Limb (tissue), 2 donors: ENCODE data around the gene KCNE4.
"Not testable (repeated sequence)": the region's sequence is repeated elsewhere in the genome, so short reads cannot be mapped to it uniquely, and the experiment has no call there.

ENCODE experiments used
- DNase-seq, 2 donors: peaks; one replicate each; pipeline ENCODE4 v3.0.0-alpha.2; 2016; ENCODE audit errors: extremely low spot score in 2 of 2

The KCNE4 gene

GRCh38 chr2:223056701-223057418 lies 4.9 kb downstream of the KCNE4 start:
- DNase-seq, result peak; percentile 56 to 74

GRCh38 chr2:223057569-223057968 lies 5.6 kb downstream of the KCNE4 start:
- DNase-seq, result peak in 1 of 2 donors; percentile 34

DNA sequence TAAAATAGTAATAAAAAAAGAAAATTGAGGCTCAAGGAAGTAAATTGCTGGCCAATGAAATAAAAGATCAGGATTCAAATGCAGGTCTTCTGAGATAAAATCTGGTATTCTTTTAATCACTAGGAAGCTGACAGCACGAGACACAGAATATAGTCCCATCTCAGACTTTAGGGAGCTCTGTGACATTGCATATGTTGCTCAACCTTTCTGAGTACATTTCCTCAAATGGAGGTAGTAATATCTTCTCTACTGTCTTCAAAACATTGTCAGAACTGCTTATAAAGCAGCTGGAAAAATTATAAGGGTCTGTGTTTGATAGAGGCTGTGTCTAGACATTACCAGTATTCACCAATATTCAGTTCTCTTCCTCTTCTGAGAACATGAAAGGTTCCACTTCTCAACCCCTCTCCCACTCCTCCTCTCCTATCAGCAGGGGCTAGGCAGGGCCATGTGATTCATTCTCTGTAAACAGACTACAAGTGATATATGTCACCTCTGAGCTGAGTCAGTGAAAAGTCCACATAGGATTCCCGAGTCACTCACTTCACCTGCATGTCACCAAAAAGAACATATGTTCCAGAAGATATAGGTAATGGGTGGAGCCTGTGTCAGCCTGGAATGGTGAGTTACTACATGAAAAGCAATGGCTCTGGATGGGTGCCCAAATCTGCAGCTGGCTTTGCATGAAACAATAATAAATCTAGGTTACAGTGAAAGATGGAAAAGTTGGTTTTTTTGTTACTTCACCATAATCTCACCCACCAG lies 7.1 kb downstream of the KCNE4 start:
- peak; percentile 32 to 66 for DNase-seq

- no peak for DNase-seq
Observed at GRCh38 chr2:223060201-223060825, 8.3 kb downstream of the KCNE4 start.

GRCh38 chr2:223062396-223062795 lies 10.4 kb downstream of the KCNE4 start:
- DNase-seq, result no peak

- DNase-seq, result no peak
Observed at GRCh38 chr2:223065107-223065506, 13.1 kb downstream of the KCNE4 start.

DNA sequence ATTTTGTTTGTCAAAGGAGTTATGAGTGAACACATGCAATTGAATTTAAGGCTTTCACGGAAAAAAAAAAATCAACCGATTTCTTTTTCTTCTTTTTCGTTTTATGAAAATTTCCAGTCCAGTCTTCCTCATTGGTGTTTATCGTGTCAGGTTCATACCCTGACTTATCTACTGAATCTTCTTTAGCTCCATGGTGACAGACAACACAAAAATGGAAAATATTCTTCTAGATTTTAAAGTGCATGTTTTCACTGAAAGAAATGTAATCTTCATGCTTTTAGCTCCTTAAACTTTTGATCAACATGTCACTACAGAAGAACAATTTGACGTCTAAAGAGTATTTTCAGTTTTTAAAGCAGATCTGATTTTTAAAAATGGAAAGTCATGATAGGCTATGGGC lies 14.7 kb downstream of the KCNE4 start:
- no peak for DNase-seq

GRCh38 chr2:223068071-223068470 lies 16.1 kb downstream of the KCNE4 start:
- no peak for DNase-seq

DNA sequence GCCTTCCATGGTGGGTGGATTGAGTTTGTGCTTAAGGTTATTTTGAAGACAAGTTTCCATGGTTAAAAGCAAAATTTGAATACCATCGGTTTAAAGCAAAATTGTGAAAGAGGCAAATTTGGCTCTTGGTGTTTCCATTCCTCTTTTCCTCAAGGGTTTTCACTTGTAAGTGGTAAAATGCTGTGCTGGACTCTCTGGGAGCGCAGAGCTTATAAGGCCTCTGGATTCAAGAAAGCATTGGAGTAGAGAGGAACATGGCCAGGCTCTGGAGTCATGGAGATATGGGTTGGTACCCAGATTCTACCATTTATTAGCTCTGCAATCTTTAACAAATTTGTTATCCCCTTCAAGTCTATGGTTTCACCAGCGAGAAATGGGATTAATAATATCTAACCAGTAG lies 17.5 kb downstream of the KCNE4 start:
- DNase-seq, result no peak

DNA sequence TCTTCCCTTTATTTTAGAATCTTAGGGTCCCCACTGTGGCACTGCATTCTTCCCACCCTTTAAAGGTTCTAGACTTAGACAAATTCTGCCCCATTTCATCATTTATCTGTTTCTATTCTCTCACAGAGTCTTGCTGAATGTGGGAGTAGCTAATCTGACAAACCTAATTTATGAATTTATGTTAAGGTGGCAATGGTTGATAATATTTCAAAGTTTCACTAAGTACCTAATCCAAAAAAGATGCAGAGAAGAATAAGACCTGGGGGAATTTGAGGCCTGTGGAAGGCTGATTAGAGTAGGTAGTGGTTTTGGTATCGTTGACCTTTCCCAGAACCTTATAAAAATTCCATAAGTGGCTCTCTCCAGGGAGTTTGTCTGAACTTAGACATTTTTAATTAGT lies 18.0 kb downstream of the KCNE4 start:
- DNase-seq, result no peak

- no peak for DNase-seq
Observed at GRCh38 chr2:223071139-223071538, 19.1 kb downstream of the KCNE4 start.

DNA sequence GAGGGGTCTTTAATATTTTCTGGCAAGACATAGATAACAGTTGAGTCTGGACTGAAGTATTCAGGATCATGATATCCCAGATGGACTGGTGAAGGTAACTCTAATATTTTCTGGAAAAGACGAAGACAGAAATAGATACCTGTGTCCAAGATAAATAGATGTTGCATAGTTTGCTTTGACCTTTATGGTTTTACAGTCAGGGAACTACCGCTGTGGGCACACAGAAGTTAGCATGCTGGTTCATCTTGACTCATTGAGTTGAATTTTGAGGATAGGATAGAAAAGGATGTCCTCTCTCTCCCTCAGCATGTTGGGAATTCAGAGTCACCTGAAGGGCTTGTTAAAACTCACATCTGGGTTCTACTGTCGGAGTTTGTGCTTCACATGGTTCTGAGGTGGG lies 20.8 kb downstream of the KCNE4 start:
- no peak for DNase-seq

DNA sequence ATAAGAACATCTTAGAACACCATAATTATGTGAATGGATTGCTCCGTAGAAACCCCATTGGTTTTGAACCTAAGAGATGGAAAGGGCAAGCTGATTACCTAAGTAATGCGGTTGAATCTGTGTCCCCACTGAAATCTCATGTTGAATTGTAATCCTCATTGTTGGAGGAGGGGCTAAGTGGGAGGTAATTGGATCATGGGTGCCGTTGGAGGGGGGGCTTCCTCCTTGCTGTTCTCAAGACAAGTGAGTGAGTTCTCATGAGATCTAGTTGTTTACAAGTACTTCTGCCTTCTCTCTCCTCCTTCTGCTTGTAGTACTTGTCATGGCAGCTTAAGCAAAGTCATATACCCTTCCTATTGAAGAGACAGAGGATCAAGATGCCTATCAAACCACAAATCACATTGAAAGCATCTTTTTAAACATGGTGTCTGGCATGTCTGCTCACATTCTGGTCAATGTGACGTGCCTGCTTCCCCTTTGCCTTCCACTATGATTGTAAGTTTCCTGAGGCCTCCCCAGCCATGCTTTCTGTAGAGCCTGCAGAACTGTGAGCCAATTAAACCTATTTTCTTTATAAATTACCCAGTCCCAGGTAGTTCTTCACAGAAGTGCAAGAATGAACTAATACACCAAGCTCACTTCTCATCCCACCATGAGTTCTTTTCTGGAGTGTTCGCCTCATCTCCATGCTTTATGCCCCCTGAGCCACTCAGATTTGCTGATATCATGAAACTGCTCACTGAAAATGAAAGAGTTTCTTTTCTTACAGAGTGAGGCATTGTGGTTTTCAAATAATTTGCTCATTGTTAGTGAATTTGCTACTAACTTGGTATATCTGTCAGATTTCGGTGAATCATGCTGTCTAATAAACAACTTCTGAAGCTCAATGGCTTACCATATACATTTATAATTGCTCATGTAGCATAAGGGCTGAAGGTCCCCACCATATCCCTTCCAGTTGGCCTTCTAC lies 23.6 kb downstream of the KCNE4 start:
- DNase-seq, result no peak

DNA sequence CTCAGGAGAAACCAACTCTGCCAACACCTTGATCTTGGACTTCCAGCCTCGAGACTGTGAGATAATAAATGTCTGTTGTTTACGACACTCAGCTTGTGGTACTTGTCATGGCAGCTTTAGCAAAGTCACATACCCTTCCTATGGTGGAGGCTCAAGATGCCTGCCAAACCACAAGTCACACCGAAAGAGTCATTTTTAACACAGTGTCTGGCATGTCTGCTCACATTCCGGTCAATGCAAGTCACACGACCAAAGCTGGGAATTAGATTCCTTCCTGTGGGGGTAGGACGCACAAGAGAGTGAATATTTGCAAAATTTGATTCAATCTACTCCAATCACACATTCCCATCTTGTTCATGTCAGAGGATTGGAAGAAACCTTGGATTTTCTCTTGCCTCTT lies 24.6 kb downstream of the KCNE4 start:
- DNase-seq, result no peak

DNA sequence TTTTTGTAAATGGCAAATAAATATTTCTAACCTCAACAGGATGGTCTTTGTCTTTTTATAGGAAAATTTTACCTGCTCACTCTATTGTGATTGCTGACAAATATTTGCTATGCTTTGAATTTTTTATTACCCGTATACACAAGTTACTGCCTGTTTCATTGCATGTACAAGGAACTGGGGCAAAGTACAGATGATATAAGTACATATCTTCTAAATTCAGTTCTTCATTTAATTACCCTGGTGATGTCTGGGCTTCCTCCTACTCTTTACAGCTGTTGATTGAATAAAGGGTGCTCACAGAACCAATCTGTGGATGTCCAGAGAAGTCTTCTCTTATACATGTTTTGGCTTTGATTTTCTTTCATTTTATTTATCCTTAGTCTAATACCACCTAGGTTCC lies 26.5 kb downstream of the KCNE4 start:
- DNase-seq, result no peak

DNA sequence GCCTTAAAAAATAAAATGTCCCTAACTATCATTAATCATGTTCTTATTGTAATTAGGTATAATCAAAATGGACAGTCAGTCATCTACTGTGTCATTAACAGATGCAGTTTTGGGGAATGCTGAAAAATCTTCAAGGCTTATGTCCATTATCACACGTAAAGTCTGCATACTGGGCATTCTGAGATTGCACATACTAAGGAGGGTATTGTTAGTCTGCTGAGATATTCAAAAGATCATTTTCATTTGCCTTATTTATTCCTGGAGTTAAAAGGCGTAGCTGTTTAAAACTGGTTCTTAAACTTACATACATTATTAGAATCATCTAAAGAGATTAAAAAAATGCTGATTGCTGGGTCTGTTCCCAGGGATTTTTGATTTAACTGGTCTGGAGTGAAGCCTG lies 27.4 kb downstream of the KCNE4 start:
- no peak for DNase-seq

- no peak for DNase-seq
Observed at GRCh38 chr2:223079925-223080324, 27.9 kb downstream of the KCNE4 start.

GRCh38 chr2:223080790-223081360 lies 28.9 kb downstream of the KCNE4 start:
- not testable (repeated sequence) for DNase-seq

DNA sequence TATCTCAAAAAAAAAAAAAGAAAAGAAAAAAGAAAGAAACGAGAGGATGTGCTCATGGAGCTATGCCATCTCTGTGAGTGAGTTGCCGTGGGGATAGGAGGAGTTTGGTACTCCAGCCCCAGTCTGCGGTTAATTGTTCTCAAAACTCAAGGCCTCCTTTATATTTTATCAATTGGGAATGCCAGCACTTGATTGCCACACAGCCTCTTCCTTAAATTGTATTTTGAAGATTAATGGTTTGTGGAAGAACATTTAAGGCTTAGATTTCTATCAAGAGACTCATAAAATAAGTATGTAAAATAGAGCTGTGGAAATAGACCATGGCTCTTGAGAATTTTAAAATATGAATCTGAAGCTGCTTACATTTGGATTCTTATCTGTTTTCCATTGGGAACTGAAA lies 29.8 kb downstream of the KCNE4 start:
- no peak for DNase-seq

GRCh38 chr2:223082706-223083105 lies 30.7 kb downstream of the KCNE4 start:
- no peak for DNase-seq
